K562 (cell line): ENCODE results near the gene TSPAN18. TPM values are rescaled to one million over a fixed set of nuclear protein-coding genes. Genes with fewer than 3 reads are reported as not detected.

Experiments used
- ATAC-seq: fragments of 200-7000 bp; cut with Tn5 transposase; 3 replicates; pipeline ENCODE4 v1.9.1; 2020; ENCODE audit warnings: moderate library complexity
- BruUV-seq: library from RNA; stranded (reverse); fragments of 400-500 nt; replicated peaks from 2 replicates; lab custom pipeline; 2021; lab: Mats Ljungman, UMichigan
- CTCF ChIA-PET: fragments of 300-600 bp; formaldehyde crosslinking; extraction: SDS; loops from one replicate; lab custom pipeline; 2021; ENCODE audit warnings: low intra/inter-chr PET ratio; lab: Yijun Ruan, JAX
- POLR2A ChIA-PET: fragments of 300-600, 350-650 bp; sonication (Branson Sonifier 250); formaldehyde crosslinking; extraction: SDS; loops from one replicate; lab custom pipeline; 2021; ENCODE audit warnings: antibody characterized with exemption, inconsistent platforms; lab: Yijun Ruan, JAX
- DNase-seq, 4 experiments: peaks; one replicate each; pipeline versions ENCODE4 v3.0.0 to v3.0.0-alpha.2; 2011 to 2018; ENCODE audit warnings: low spot score in 3 of 4, mixed read lengths in 3 of 4; ENCODE audit errors: extremely low read depth in 1 of 4
- FAIRE-seq: peaks from 2 replicates; lab custom pipeline; 2011; peaks lifted over from hg19 to GRCh38; lab: Jason Lieb, UNC
- H2AFZ ChIP-seq: 2 replicates; pipeline ENCODE4 v1.6.0; 2011; ENCODE audit warnings: low read depth, low read length, control low read depth, inconsistent platforms
- H3K27ac ChIP-seq: fragments of 200-600 bp; 3 replicates; pipeline ENCODE4 v1.8.0; 2011; ENCODE audit warnings: low read depth, mild to moderate bottlenecking, control low read depth, inconsistent platforms, low read length, moderate library complexity, mixed read lengths; ENCODE audit errors: extremely low read depth
- H3K27me3 ChIP-seq, 2 experiments: fragments of 300-600 bp in 1 of 2; 2 replicates in 1 of 2; 3 replicates in 1 of 2; pipeline versions ENCODE4 v1.6.0 to v1.8.0; 2011; ENCODE audit warnings: inconsistent platforms in 2 of 2, low read length in 2 of 2, mild to moderate bottlenecking in 1 of 2, mixed read lengths in 1 of 2, moderate library complexity in 1 of 2; ENCODE audit not compliant: control insufficient read depth in 2 of 2, insufficient read depth in 2 of 2
- H3K36me3 ChIP-seq: fragments of 300-600 bp; 3 replicates; pipeline ENCODE4 v1.8.0; 2011; ENCODE audit warnings: mild to moderate bottlenecking, low read length, inconsistent platforms; ENCODE audit not compliant: control insufficient read depth, insufficient read depth
- H3K4me1 ChIP-seq, 2 experiments: fragments of 200-600 bp in 1 of 2; replicated peaks in 1 of 2; 2 replicates in 1 of 2; 3 replicates in 1 of 2; pipeline versions ENCODE4 v1.5.1 to v1.8.0; 2011; ENCODE audit warnings: inconsistent platforms in 2 of 2, low read length in 2 of 2, mild to moderate bottlenecking in 1 of 2, mixed read lengths in 1 of 2, moderate library complexity in 1 of 2; ENCODE audit not compliant: control insufficient read depth in 2 of 2, insufficient read depth in 2 of 2
- H3K4me2 ChIP-seq: 2 replicates; pipeline ENCODE4 v1.6.1; 2011; ENCODE audit warnings: low read length, control low read depth, inconsistent platforms, mixed read lengths; ENCODE audit not compliant: insufficient read depth
- H3K4me3 ChIP-seq: fragments of 200-600 bp; sonication (generic), shearing (Covaris generic); 2 replicates; pipeline ENCODE4 v1.5.1; 2016; ENCODE audit warnings: control low read depth, inconsistent platforms
- H3K79me2 ChIP-seq: fragments of 200-600 bp; 3 replicates; pipeline ENCODE4 v1.8.0; 2011; ENCODE audit warnings: low read length, inconsistent platforms; ENCODE audit not compliant: control insufficient read depth, insufficient read depth
- H3K9ac ChIP-seq, 2 experiments: 2 replicates each; pipeline versions ENCODE4 v1.6.0 to v1.6.1; 2011; ENCODE audit warnings: low read depth in 2 of 2, low read length in 2 of 2, control low read depth in 1 of 2, inconsistent platforms in 1 of 2, mild to moderate bottlenecking in 1 of 2, mixed read lengths in 1 of 2; ENCODE audit not compliant: insufficient read depth in 1 of 2
- H3K9me1 ChIP-seq: one replicate; pipeline ENCODE4 v1.6.0; 2011; ENCODE audit warnings: inconsistent platforms, mild to moderate bottlenecking, low read length, moderate library complexity; ENCODE audit not compliant: control insufficient read depth, insufficient read depth
- H3K9me3 ChIP-seq: replicated peaks from 2 replicates; pipeline ENCODE4 v1.5.1; 2011; ENCODE audit warnings: low read depth, low read length, inconsistent platforms; ENCODE audit not compliant: control insufficient read depth, insufficient read depth
- H4K20me1 ChIP-seq: replicated peaks from 2 replicates; pipeline ENCODE4 v1.6.1; 2011; ENCODE audit warnings: low read length, inconsistent platforms, mixed read lengths; ENCODE audit not compliant: control insufficient read depth, insufficient read depth
- EGR1 ChIP-seq: fragments of 450-650 bp; conservative IDR thresholded peaks from 2 replicates; pipeline ENCODE4 v1.6.1; 2017; ENCODE audit warnings: mild to moderate bottlenecking
- EP400 ChIP-seq: fragments of 450-650 bp; IDR thresholded peaks from 2 replicates; pipeline ENCODE4 v1.6.1; 2017; ENCODE audit warnings: antibody characterized with exemption, mild to moderate bottlenecking, moderate library complexity
- HSF4 ChIP-seq: fragments of 250-450 bp; sonication (Bioruptor Pico); IDR thresholded peaks from 2 replicates; pipeline ENCODE4 v2.1.2; 2022; ENCODE audit warnings: mild to moderate bottlenecking, moderate library complexity, borderline replicate concordance
- KDM1A ChIP-seq, 2 experiments: fragments of 450-650 bp; IDR thresholded peaks; 2 replicates each; pipeline ENCODE4 v1.6.1; 2016; ENCODE audit warnings: mild to moderate bottlenecking in 2 of 2
- LEF1 ChIP-seq: fragments of 450-650 bp; IDR thresholded peaks from 2 replicates; pipeline ENCODE4 v1.6.1; 2016; ENCODE audit warnings: mild to moderate bottlenecking
- MAFK ChIP-seq: IDR thresholded peaks from 2 replicates; pipeline ENCODE4 v1.6.1; 2011; ENCODE audit warnings: low read length, improper control_type of control experiment
- POU5F1 ChIP-seq: fragments of 150-350 bp; IDR thresholded peaks from 2 replicates; pipeline ENCODE4 v1.6.1; 2014; ENCODE audit warnings: borderline replicate concordance, low read length, low read depth, mild to moderate bottlenecking; ENCODE audit not compliant: partially characterized antibody
- XRCC4 ChIP-seq: IDR thresholded peaks from one replicate; pipeline ENCODE4 v1.6.1; 2011; ENCODE audit not compliant: insufficient read depth, insufficient read length; ENCODE audit errors: extremely low read depth
- WGBS: fragments of 100-300 bp; shearing (Covaris generic); methylation state at CpG from one replicate; pipeline ENCODE4 v1.1.6; 2016; ENCODE audit warnings: low coverage, mixed read lengths; ENCODE audit not compliant: insufficient coverage; ENCODE audit errors: missing lambda C conversion rate; 5-methylcytosine and 5-hydroxymethylcytosine counted together
- in situ Hi-C: fragments of 300-500 bp; cut with MboI; formaldehyde crosslinking; loops from 4 replicates; pipeline ENCODE4 v1.15.0; 2018; ENCODE audit warnings: inconsistent platforms, mixed read lengths
- intact Hi-C: fragments of 100-400 bp; cut with micrococcal nuclease; formaldehyde crosslinking; loops from 2 replicates; pipeline ENCODE4 v1.14.2; 2022
- polyA plus RNA-seq, 8 experiments: library from polyadenylated mRNA; depleted of rRNA in 4 of 8; stranded (reverse) in 5 of 8; unstranded in 3 of 8; fragments of >200 nt; fragmentation: Nextera tagmentation in 2 of 8; fragmentation: Illumina TruSeq in 1 of 8; extraction: Ambion mirVana in 2 of 8; extraction: Trizol in 1 of 8; gene quantifications; 2 replicates each; pipeline versions ENCODE4 v1.2.1 to v1.2.3, GENCODE V29; 2011 to 2014; ENCODE audit warnings: inconsistent platforms in 1 of 8, missing spikeins in 1 of 8
- total RNA-seq, 7 experiments: library from RNA; depleted of rRNA in 6 of 7; stranded (reverse); fragments of >200 nt in 6 of 7; fragmentation: Illumina TruSeq in 2 of 7; extraction: Trizol in 2 of 7; gene quantifications; 2 replicates each; pipeline versions ENCODE4 v1.2.1 to v1.2.3, GENCODE V29; 2011 to 2021; ENCODE audit warnings: low replicate concordance in 1 of 7
- TF ChIP-seq, protein P1 (sequence below): fragments of 450-650 bp; IDR thresholded peaks from 2 replicates; pipeline ENCODE4 v1.6.1; 2016; ENCODE audit warnings: borderline replicate concordance
- TF ChIP-seq, protein P2 (sequence below): fragments of 250-450 bp; sonication (Bioruptor Pico); IDR thresholded peaks from 2 replicates; pipeline ENCODE4 v1.5.0; 2021
- TF ChIP-seq, protein P3 (sequence below): fragments of 250-450 bp; sonication (Bioruptor Pico); IDR thresholded peaks from 2 replicates; pipeline ENCODE4 v1.8.0; 2022; ENCODE audit warnings: inconsistent platforms, mild to moderate bottlenecking, moderate library complexity, borderline replicate concordance

The TSPAN18 gene
- total and polyA plus RNA-seq, 9 of the 15 experiments (the other 6 are each of a cell fraction or from before 2014, with no cell fraction given), result 0.17 to 0.35 (median 0.22) TPM; not detected in 4

DNA sequence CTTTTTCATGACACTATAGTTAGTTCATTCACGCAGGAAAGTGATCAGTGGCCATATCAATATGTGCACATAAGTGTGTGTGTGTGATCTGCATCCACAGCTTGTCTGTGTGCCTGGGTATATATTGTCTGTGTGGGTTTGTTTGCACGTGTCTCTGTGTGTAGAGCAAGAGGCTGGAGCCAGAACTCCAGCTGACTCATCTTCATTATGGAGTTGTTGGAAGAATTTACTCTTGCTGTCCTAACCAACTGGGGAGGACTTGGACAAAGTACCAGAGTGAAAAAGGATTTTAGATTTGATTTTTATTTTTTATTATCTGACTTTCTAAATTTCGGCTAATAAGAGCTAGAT, 160.0 kb downstream of the TSPAN18 start:
- Histone ChIP-seq H3K79me2 (no peaks in the 10 kb centered on the region), H3K9me1 (no peaks in the 10 kb centered on the region), H3K27ac (no peak overlapping the region), H3K27me3 (peaks cover 7 to 55% of the 10 kb centered on the region in 2 experiments; a peak in 3 of 5 replicates), H3K9ac (no peak overlapping the region), H3K4me2 (no peak overlapping the region), H2AFZ (no peak overlapping the region), H3K4me1 (no peaks in the 10 kb centered on the region), H4K20me1 (peaks cover 3% of the 10 kb centered on the region; the same call in 1 of the 2 replicates), H3K36me3 (no peaks in the 10 kb centered on the region), H3K4me3 (no peak overlapping the region), H3K9me3 (no peaks in the 10 kb centered on the region)
- BruUV-seq, result no TSS peak
- CTCF ChIA-PET, result no interaction called here
- DNase-seq, result no peak
- POLR2A ChIA-PET, result interaction anchor here (1.1 kb wide), 1 partner anchor 120 kb away, joined by 4 read pairs; no protein-coding TSS in a partner anchor
- intact Hi-C loops, result no loop called here
- no peak for FAIRE-seq
- in situ Hi-C loops, result no loop called here
- ATAC-seq, result no peak
- WGBS, result 2% methylated on average over 3 of the region's 3 CpGs
- TF ChIP-seq XRCC4 (no peak), EP400 (no peak), LEF1 (no peak), POU5F1 (no peak), HSF4 (CRISPR knock-in tag) (no peak), MAFK (no peak), KDM1A (IDR thresholded peaks at IDR 0.05) (no peak), EGR1 (no peak)
- TF ChIP-seq, protein P1, sequence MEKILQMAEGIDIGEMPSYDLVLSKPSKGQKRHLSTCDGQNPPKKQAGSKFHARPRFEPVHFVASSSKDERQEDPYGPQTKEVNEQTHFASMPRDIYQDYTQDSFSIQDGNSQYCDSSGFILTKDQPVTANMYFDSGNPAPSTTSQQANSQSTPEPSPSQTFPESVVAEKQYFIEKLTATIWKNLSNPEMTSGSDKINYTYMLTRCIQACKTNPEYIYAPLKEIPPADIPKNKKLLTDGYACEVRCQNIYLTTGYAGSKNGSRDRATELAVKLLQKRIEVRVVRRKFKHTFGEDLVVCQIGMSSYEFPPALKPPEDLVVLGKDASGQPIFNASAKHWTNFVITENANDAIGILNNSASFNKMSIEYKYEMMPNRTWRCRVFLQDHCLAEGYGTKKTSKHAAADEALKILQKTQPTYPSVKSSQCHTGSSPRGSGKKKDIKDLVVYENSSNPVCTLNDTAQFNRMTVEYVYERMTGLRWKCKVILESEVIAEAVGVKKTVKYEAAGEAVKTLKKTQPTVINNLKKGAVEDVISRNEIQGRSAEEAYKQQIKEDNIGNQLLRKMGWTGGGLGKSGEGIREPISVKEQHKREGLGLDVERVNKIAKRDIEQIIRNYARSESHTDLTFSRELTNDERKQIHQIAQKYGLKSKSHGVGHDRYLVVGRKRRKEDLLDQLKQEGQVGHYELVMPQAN, result no peak
- TF ChIP-seq, protein P2, sequence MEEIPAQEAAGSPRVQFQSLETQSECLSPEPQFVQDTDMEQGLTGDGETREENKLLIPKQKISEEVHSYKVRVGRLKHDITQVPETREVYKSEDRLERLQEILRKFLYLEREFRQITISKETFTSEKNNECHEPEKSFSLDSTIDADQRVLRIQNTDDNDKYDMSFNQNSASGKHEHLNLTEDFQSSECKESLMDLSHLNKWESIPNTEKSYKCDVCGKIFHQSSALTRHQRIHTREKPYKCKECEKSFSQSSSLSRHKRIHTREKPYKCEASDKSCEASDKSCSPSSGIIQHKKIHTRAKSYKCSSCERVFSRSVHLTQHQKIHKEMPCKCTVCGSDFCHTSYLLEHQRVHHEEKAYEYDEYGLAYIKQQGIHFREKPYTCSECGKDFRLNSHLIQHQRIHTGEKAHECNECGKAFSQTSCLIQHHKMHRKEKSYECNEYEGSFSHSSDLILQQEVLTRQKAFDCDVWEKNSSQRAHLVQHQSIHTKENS (CRISPR knock-in tag), result no peak
- TF ChIP-seq, protein P3, sequence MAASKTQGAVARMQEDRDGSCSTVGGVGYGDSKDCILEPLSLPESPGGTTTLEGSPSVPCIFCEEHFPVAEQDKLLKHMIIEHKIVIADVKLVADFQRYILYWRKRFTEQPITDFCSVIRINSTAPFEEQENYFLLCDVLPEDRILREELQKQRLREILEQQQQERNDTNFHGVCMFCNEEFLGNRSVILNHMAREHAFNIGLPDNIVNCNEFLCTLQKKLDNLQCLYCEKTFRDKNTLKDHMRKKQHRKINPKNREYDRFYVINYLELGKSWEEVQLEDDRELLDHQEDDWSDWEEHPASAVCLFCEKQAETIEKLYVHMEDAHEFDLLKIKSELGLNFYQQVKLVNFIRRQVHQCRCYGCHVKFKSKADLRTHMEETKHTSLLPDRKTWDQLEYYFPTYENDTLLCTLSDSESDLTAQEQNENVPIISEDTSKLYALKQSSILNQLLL, result no peak
